Measurements from ENCODE around the gene TMCC2.

TMCC2 gene

DNA sequence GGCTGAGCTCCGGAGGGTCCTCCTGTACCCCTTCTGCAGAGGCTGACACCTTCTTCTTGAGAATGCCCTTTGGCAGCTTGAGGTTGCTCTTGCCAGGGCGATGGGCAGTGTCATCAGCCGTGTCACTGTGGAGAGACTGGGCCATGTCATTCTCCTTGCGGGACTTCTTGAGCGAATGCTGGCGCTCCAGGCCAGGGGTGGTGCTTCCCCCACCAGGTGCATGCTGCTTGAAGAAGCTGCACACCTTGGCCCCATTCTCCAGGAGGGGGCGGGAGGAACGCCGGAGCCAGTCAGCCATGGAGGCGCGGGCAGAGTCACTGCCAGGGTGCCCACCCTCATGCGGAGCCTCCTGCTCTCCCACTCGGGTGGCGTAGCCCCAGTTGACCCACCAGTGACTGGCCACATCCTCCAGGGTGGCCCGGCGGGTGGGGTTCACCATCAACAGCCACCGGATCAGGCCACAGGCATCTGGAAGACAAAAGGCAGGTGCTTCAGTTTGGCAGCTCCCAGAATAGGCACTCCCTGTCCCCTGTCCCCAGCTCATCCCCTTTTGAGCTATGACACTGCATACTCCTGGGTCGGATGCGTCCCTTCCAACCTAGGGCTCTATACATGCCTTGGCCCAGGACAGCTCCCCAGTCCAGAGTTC lies 76.4 kb downstream of the TMCC2 start:
- no peak for DNase-seq

DNA sequence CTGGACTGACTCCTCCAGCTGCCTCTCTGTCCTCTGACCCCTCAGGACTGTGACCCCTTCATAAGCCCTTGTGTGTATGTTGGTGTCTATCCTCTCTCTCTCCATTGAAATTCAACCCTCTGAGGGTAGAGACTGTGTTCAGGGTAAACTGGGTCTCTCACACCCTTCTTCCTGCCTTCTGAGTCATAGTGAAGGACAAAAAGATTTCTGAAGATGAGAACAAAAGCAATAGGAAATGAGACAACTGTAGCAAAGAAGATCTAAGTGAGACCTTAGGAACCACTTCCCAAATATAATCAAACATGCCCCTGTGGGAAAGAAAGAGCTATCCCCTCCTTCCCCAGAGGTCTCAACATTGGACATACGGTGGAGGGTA lies 76.9 kb downstream of the TMCC2 start:
- DNase-seq = no peak

DNA sequence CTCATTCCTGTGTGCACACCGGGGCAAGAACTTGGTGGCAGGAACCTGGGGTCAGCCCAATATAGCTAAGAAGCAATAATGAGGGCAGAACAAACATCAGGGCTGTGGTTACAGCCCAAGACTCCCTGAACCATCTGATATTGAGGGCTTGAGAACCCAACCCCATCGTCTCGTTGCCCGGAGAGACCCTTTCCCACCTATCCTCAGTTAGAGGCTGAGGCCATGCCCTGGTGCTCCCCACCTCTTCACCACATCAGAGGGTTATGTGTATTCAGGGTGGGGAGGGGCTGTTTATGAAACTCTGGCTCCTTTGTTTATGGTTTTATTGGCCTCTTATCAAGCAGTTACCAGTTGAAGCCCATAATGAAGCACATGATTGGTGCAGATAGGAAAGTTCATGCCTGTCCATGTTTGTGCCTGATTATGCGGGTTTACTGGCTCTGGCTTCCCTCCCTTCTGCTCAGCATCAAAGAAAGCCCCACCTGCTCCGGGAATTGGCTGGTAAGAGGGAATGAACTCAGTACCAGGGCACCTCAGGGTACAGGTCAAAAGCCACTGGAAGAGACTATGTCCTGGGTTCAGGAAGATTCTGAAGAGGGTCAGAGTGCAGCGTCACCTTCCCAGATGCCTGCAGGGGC lies 79.3 kb downstream of the TMCC2 start:
- no peak for DNase-seq

DNA sequence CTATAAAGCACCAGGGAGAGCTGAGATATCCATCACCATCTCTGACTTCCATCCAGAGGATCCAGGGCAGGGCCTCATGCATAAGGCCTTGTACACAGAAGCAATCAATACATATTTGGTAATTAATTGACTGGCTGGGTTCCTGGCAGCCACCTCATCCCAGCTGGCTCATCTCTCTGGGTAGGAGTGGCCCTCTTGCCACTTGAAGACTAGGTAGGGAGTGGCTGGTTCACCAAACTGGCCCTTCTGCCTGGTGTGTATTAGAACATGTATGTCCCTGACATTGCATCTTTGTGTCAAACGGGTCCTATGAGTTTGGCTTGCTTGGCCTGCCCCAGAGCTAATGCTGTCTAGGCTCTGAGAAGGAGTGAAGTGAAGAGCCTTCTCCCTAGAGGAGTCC lies 82.0 kb downstream of the TMCC2 start:
- DNase-seq = no peak

DNA sequence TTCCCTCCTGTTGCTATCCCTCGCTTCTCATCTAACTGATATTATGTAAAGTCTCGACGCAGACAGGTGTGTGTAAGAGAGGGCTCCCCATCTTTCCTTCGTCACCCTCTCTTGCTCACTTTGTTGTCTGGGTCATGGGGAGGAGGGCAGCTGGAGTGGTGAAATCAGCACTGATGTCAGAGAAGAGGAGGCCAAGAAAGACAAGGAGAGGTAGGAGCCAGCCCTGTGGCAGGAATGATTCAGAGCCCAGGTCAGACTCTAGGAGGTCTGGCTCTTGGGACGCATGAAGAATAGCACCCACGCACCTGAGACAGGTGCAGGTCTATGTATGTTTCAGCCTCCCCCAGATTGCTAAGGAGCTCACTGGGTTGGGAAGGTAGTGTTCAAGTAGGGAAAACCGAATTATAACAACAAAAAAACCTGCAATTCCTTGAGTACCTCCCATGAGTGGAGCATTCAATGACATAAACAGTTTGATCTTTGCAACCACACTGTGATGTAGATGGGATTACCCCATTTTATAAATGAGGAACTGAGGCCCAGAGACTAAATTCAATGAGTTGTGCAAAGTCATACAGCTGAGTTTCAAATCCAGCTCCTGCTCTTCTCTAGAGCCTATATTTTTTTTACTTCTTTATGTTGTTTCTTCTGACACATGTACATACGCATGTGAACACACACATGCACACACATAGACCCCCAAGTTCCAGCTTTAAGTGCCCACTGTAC lies 83.4 kb downstream of the TMCC2 start:
- no peak for DNase-seq

DNA sequence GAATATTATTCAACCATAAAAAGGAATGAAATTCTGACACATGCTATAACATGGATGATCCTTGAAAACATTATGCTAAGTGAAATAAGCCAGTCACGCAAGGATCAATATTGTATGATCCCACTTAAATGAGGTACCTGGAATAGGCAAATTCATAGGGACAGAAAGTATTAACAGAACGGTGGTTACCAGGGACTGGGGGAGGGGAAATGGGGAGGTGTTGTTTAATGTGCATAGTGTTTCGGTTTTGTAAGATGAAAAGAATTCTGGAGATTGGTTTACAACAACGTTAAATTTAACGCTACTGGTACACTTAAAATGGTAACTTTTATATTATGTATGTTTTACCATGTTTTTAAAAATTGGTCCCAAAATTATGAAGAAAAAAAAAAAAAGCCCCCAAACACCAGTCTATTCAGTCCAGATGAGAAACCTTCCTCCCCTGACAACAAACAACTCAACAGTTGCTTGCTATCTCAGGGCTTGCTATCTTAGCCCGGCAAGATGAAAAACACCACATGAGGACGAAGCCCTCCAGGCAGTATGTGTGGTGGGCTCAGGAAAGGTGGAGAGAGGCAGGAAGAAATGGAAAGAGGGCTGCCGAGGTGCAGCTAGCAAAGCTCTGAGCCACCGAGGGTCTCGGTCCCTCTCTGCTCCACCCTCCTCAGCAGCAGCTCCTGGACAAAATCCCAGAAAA lies 85.3 kb downstream of the TMCC2 start:
- DNase-seq = no peak

DNA sequence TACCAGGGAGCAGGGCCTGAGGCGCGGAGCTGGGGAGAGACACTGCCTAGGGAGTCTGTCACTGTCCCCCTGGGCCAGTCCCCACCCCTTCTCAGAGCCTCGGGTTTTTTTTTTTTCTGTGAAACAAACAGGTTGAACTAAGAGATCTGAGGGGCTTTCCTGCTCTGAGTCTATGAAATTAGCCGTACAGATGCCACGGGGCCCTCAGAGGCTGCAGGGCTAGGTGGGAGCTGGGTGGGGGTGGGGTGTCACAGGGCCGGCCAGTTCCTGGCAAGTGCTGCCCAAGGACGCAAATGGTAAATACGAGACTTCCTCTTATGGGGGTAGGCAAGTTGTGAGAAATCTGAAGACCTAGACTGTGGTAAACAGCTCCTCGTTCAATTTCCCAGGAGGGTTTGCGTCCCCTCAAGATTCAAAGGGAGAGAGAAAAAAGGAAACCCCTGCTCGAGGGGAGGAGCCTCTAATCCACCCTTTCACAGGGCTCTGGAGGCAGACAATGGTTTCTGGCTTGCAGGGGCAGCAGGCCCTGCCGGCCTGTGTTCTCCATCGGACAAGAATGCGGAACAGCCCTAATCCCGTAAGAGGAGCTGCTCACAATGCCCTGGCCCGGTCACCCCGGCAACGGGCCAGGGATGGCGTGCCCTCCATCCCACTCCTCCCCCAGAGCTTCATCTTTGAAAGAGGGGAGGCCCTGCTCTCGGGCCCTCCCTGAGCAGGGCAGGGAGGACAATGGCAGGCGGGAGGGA lies 86.0 kb downstream of the TMCC2 start:
- peak; percentile 55 for DNase-seq

DNA sequence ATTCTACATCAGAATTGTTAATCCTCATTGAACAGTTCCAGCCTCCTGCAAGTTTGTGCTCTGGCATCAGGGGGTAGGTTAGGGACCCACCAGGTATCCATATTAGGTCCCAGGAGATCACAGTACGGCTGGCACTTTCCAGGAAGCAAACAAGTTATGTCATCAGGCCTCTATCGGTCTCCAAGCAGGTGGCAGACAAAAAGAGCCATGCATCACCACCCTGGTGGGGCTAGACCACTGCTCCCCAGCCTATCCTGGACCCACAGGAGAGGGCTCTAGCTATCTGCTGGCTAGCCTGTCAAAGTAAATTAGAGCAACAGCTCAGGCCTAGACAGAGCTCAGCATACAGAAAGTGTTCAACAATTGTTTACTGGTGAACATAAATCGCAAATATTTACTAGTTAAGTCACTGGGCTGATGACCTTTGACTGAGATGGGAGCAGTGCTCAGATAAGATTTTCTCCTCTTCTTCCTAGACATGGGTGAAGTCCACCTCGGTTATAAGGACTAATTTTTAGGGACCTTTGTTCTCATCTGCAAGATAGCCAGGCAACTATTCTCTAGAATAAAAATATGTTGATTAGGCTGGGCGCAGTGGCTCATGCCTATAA lies 87.4 kb downstream of the TMCC2 start:
- no peak for DNase-seq

DNA sequence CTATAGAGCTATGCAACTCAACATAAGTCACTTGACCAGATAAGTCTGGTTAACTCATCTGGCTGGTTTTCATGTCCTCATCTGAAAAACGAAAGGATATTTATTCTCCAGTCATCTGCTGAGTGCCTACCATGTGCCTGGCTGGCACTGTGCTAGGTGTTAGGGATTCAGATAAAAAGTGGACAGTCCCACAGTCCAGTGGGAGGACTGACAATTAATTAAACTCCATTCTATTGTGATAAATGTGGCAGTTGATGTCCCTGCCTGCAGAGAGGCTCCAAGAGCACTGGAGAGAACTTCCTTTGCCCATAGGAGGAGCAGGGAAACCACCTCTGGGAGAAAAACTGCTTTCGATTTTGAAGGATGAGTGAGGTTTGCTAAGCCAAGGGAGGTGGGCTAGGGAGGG lies 88.4 kb downstream of the TMCC2 start:
- DNase-seq = no peak

DNA sequence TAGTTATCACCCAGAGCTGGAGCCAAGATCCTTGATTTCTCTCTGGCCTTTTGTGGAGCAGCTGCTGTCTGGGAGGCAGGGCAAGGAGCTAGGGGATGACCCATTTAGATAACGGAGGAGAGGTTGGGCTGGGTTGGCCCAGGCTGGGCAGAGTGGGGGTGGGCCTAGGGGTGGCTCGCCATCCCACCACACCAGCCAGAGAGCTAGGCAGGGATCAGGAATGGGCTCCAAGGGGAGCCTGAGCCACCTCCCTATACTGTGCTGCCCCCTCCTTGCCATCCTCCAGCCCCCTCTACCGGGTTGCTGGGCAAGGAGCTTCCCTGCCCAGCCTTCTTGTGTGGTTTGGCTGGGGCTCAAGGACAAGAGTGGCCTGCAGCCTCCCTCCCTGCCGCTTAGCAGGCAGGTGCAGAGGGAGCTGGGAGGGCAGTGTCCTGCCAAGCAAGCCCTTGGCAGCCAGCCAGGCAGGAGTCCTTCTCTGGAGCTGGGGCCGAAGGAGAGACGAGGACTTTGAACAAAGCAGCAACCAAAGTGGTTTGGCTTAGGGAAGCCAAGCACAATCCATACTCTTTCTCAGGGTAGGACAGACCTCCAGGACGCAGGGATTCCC lies 89.7 kb downstream of the TMCC2 start:
- DNase-seq = no peak

DNA sequence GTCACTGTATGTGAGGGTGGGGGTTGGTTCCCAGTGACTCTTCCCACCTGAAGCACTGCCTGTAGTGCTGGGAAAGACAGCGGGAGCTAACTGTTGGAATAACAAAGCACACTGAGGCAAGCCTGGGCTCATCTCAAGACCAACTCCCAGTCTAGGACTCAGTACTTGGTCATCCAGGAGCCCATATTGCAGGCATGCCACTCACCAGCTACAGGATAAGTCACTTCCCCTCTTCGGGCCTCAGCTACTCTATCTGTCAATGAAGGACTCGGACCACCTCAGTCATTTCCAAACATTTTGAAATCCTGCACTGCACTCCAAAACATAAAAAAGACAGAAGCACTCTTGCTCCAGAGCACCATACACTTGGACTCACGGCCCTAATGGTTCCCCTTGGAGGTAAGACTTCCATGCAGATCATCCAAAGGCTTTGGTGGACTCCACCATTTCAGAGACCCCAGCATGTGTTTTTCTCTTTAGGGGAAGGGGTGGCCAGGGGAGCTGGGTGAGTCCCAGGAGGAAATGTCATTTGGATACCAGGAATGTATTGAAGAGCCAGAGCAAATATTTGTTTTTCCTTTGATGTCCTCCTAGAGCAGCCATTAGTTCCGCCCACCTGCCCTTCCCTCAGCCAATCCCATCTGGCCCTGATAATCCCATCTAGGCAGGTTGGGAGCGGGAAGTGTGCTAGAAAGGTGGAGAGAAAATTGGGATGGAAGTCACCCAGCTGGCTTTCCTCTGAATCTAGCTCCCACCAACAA lies 90.7 kb downstream of the TMCC2 start:
- no peak for DNase-seq

DNA sequence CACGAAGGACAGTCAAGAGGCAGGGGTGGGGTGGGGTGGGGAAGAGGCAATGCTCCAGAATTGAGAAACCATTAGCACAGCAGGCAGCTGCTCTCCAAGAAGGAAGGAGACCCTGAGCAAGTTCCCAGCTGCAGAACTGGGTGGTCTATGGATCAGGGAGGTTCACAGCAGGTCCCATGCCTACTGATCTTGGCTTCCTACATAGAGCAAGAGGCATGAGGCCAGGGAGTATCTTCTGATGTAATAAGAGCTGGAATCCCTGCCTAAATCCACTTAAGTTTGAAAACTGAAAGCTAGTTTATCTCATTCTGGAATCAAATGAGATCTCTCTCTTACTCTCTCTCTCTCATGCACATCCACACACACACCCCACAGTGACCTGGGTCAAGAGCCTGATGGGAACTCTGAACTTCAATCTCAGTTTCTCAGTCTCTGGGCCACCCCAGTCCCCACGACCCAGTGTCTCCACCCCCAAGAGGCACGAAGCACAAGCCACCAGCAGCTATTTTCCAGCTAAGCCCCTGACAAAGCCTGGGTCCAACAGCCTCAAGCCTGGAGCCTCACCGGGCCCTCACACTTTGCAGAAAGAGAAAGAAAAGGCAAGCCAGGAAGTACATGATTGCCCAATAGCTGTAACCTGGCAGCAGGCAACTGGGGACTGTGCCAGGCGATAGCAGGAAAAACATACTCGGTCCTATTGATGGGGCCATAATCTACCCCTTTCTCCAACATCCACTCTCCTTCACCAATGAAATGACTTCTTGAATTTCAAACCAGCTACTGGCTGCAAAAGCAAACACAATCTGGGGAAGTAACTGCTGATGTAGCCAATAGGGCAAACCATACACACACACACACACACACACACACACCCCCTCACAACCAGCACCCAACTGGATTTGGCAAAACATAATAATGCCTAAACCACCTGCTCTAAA lies 91.6 kb downstream of the TMCC2 start:
- no peak for DNase-seq

DNA sequence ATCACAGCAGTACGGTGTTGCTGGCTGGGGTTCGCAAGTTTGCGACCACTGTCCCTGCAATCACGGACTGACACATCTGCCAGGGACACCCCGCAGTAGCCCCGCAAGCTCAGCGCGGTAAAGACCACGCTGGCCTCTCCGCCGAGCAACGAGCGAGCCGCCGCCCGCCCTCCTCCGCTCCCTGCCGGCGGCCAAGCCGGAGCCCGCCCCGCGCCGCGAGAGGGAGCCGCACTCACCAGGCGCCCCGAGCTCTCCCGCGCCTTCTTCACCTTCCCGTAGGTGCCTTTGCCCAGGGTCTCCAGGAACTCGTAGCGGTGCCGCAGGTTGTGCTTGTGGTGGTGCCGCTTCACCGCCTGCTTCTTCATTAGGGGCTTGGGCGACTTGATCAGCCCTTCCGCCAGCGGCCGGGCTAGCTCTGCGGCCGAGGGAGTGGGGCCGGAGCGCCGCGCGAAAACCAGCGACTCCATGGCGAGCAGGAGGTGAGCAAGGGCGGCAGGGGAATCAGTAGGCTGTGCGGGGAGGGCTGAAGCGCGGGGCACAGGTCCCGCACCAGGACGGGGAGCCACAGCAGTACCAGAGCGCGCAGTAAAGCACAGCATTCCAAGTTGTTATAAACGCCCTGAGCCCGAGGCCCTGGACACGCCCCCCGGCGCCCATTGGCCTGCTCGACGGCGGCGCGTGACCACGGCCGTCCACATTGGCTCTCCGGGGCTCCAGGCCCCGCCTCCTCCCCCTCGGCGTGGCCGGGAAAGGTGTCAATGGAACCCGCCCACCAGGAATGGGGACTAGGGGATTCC lies 93.6 kb downstream of the TMCC2 start, which contains the start of gene NUAK2:
Gene NUAK2 (minus strand): TSS at position 584 of the 797 bp plus-strand sequence. CDS start 117 bp downstream, at position 467.
- peak; percentile 24 for DNase-seq

DNA sequence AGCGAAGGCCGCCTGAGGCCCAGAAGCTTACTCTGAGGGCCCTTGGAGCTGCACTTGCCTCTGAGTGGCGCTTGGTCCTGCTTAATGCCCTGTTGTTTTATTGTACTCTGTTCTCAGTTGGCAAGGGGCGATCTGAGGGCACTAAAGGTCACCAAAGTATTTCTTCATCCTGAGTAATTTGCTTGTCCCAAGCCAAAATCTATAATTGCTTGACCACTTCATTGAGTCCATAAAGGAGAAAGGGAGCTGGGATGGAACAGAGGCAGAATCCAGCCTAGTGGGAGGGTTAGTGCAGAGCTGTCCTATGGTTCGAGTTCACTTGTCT lies 94.2 kb downstream of the TMCC2 start:
- no peak for DNase-seq
